BLaER1 (cell line): ENCODE data around the gene ZNF398.

Experiments
- H3K27ac ChIP-seq: shearing (Covaris generic); formaldehyde crosslinking; 2 replicates; pipeline ENCODE4 v1.8.1; 2022
- H3K27me3 ChIP-seq: shearing (Covaris generic); formaldehyde crosslinking; 2 replicates; pipeline ENCODE4 v1.8.1; 2022
- H3K36me3 ChIP-seq: shearing (Covaris generic); formaldehyde crosslinking; 2 replicates; pipeline ENCODE4 v1.8.1; 2022
- H3K4me1 ChIP-seq: shearing (Covaris generic); formaldehyde crosslinking; 2 replicates; pipeline ENCODE4 v1.8.1; 2022
- H3K4me2 ChIP-seq: shearing (Covaris generic); formaldehyde crosslinking; 2 replicates; pipeline ENCODE4 v1.8.1; 2022
- H3K4me3 ChIP-seq: shearing (Covaris generic); formaldehyde crosslinking; 2 replicates; pipeline ENCODE4 v1.8.1; 2022
- H3K9ac ChIP-seq: shearing (Covaris generic); formaldehyde crosslinking; 2 replicates; pipeline ENCODE4 v1.8.1; 2022
- H3K9me3 ChIP-seq: shearing (Covaris generic); formaldehyde crosslinking; 2 replicates; pipeline ENCODE4 v1.8.1; 2022
- H4K20me1 ChIP-seq: shearing (Covaris generic); formaldehyde crosslinking; 2 replicates; pipeline ENCODE4 v1.8.1; 2022
- Cebpa-rat ChIP-seq: shearing (Covaris generic); IDR thresholded peaks from 2 replicates; pipeline ENCODE4 v1.8.1; 2022

The ZNF398 gene

DNA sequence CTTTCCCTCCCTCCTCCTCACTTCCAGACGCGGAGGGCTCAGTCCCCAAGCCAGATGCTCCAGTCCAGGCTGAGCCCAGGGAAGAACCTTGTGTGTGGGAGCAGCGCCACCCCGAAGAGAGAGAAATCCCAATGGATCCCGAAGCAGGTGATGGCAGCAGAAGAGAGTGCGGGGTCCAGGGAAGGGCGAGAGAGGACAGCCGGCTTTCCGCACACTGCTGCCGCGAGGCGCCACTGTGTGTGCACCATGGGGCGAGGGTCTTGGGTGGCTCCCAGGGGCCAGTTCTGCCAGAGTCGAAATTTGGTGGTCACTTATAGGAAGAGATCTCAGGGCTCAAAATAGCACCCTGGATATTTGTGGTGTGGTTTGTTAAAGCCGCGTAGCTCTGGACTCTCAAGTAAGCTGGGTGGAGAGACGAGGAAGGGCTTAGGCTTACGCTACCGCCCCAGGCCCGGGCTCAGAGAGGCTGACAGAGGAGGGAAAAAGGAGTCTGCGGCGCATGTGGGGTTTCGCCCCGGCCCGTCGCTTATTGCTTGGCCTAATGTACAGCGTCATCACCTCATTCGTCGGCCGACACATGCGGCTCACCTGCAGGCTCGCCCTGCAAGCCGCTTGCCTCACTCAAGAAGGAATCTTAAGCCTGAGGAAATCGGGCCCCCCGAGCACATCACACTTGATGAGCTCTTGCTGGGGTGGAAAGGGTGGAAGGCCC, 60.2 kb downstream of the ZNF398 start:
- Histone ChIP-seq H3K9me3 (no peaks in the 10 kb centered on the region), H3K4me3 (no peak overlapping the region), H4K20me1 (peaks cover 71% of the 10 kb centered on the region), H3K9ac (no peak overlapping the region), H3K27ac (no peak overlapping the region), H3K4me1 (no peaks in the 10 kb centered on the region), H3K27me3 (no peaks in the 10 kb centered on the region), H3K4me2 (no peak overlapping the region), H3K36me3 (peaks cover 100% of the 10 kb centered on the region)
- no peak for TF ChIP-seq Cebpa-rat

DNA sequence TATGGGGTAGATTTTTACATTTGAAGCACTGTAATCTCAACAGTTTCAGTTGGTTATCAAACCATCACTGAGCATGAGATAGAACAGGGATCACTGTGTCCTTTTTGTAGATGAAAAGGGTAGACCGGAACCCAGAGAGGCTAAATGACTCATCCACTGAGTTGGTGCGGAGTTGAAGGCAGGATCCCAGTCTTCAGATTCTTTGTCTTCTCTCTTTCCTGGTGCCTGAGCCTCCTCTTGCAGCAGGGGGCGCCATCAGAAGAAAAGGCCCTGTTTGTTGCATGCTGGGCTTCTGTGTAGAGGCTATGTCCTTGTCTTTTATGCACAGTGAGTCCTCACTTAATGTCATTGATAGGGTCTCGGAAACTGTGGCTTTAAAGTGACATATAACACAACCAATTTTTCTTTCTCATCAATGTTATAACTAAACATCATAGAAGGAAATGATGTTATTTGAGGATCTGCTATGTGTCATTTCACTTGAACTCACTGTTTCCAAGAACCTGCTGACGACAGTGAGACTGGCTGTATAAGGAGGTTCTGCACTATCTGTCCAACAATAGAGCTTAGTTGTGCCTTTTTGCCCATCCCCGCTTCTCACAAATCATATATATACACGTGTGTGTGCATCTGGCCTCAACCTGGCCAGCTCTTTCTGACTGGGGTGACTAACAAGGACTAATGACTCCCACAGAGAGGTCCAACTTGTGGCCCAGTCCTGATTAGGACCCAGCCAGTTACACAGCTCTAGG, 62.4 kb downstream of the ZNF398 start:
- Histone ChIP-seq H3K9me3 (no peaks in the 10 kb centered on the region), H3K27me3 (no peaks in the 10 kb centered on the region), H3K27ac (no peak overlapping the region), H3K4me3 (no peak overlapping the region), H3K36me3 (peaks cover 100% of the 10 kb centered on the region), H3K4me2 (no peak overlapping the region), H3K4me1 (no peaks in the 10 kb centered on the region), H4K20me1 (peaks cover 49% of the 10 kb centered on the region), H3K9ac (no peak overlapping the region)
- no peak for TF ChIP-seq Cebpa-rat

DNA sequence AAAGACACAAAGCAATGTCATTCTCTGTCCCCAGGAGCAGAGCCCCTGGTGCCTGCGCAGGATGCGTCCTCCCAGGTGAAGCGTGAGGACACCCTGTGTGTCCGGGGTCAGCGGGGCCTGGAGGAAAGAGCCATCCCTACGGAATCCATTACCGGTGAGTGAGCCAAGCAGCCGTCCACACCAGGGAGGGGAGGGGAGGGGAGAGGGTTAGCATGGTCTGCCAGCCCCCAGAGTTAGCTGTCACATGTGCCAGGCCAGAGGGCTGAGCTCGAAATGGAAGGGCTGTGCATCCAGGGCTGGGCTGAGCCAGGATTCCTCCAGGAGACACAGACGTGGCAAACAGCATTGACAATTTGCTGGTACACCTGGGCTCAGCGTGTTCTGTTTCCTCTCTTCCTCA, 63.3 kb downstream of the ZNF398 start:
- Histone ChIP-seq H3K27me3 (no peaks in the 10 kb centered on the region), H3K4me3 (no peak overlapping the region), H3K36me3 (peaks cover 100% of the 10 kb centered on the region), H3K4me2 (no peak overlapping the region), H4K20me1 (peaks cover 43% of the 10 kb centered on the region), H3K27ac (no peak overlapping the region), H3K4me1 (no peaks in the 10 kb centered on the region), H3K9ac (no peak overlapping the region), H3K9me3 (no peaks in the 10 kb centered on the region)
- no peak for TF ChIP-seq Cebpa-rat

DNA sequence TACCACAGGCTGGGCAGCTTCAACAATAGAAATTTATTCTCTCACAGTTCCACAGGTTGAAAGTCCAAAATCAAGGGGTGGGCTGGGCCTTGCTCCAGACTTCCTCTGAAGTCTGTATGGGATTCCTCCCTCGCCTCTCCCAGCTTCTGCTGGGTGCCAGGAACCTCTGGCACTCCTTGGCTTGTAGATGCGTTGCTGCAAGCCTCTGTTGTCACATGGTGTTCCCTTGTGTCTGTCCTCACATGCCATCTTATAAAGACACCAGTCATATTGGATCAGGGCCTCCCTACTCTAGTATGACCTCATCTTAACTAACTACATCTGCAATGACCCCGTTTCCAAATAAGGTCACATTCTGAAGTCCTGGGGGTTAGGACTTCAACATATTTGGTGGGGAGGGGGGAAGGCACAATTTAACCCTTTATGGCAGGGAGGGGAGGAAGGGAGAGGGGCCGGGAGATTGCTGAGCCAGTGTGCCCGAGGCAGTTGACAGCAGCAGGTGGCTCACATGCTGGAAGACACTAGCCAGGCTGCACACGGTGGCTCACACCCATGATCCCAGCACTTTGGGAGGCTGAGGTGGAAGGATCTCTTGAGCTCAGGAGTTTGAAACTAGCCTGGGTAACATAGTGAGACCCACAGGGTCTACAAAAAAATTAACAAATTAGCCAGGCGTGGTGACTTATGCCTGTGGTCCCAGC, 66.9 kb downstream of the ZNF398 start:
- Histone ChIP-seq H3K9me3 (no peaks in the 10 kb centered on the region), H3K4me1 (no peaks in the 10 kb centered on the region), H3K36me3 (peaks cover 100% of the 10 kb centered on the region), H3K27ac (no peak overlapping the region), H4K20me1 (peaks cover 48% of the 10 kb centered on the region), H3K4me3 (no peak overlapping the region), H3K4me2 (no peak overlapping the region), H3K9ac (no peak overlapping the region), H3K27me3 (no peaks in the 10 kb centered on the region)
- TF ChIP-seq Cebpa-rat: no peak

DNA sequence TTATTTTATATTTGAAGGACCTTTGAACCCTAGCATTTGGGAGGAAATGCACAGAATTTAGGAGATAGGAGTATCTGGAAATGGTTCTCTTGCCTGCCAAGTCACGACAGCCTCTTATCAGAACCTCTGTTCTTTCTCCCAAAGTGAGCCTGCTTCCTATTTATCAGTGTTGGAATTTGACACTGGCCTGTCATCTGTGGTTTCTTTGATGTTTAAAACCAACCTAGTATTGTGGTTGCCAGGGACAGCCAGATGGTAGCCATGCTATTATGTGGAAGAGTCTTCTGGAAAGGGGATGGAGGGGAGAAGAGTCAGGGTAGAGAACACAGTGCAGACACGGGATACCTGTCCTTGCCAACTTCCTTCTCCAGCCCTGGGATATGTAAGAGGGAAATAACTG, 69.1 kb downstream of the ZNF398 start:
- no peak overlapping the region for H3K9ac ChIP-seq
- no peak overlapping the region for H3K27ac ChIP-seq
- peaks cover 99% of the 10 kb centered on the region for H3K36me3 ChIP-seq
- no peaks in the 10 kb centered on the region for H3K9me3 ChIP-seq
- H3K4me2 ChIP-seq: no peak overlapping the region
- H3K27me3 ChIP-seq: no peaks in the 10 kb centered on the region
- no peak overlapping the region for H3K4me3 ChIP-seq
- H4K20me1 ChIP-seq: peaks cover 45% of the 10 kb centered on the region
- H3K4me1 ChIP-seq: no peaks in the 10 kb centered on the region
- no peak for TF ChIP-seq Cebpa-rat

DNA sequence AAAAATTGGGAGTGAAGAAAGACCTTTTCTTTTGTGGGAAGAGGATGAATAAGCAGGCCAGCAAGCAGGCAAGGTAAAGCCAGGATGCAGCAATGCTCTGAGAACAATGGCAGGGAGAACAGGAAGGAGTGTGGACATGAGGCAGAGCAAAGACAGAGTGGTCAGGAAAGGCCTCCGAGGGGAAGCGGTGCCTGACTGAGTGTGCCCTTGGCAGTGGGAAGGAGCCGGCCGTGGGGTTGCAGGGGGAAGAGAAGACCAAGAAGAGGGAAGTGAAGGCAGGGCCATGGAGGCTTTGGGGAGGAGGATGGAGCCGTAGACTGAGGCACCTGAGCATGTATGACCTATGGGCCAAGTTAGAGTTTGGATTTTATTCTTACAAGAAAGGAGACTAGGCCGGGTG, 70.3 kb downstream of the ZNF398 start:
- H3K9ac ChIP-seq: no peak overlapping the region
- H3K9me3 ChIP-seq: no peaks in the 10 kb centered on the region
- H3K4me2 ChIP-seq: no peak overlapping the region
- peaks cover 98% of the 10 kb centered on the region for H3K36me3 ChIP-seq
- no peak for TF ChIP-seq Cebpa-rat
- H3K4me3 ChIP-seq: no peak overlapping the region
- peaks cover 49% of the 10 kb centered on the region for H4K20me1 ChIP-seq
- no peaks in the 10 kb centered on the region for H3K4me1 ChIP-seq
- H3K27me3 ChIP-seq: no peaks in the 10 kb centered on the region
- no peak overlapping the region for H3K27ac ChIP-seq

DNA sequence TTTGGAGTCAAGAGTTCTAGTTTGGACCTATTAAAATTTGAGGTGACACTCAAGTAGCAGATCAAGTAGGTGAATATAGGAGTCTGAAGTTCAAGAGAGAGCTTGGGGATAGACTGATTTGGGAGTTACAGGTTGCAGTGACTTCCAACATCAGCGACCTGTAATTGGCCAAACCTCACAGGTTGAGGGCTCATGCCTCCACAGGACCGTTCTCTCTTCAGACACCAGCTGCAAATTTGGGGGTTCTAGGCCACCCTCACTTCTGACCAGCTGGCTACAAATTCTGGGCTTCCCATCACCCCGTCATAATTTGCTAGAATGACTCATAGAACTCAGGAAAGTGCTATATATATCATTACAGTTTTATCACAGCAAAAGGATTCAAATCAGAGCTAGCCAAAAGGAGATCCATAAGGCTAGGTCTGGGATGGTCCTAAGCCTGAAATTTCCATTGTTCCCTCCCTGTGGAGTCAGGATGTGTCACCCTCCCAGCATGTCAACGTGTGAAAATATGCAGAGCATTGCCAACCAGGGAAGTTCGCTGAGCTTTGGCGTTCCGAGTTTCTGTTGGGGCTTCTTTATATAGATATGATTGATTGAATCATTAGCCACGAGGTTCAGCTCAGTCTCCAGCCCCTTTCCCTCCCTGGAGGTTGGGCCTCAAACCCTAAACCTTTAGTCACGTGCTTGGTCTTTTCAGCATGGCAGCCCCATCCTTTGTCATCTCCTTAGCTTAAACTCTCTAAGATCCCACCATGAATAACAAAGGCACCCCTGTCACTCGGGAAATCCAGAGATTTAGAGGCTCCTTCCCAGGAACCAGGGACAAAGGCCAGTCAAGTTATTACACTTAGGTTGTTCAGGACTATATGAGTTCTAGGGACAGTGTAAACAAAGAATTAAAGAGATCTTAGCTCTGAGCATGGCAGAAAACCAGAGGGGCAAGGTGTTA, 71.5 kb downstream of the ZNF398 start:
- TF ChIP-seq Cebpa-rat: no peak
- peaks cover 98% of the 10 kb centered on the region for H3K36me3 ChIP-seq

DNA sequence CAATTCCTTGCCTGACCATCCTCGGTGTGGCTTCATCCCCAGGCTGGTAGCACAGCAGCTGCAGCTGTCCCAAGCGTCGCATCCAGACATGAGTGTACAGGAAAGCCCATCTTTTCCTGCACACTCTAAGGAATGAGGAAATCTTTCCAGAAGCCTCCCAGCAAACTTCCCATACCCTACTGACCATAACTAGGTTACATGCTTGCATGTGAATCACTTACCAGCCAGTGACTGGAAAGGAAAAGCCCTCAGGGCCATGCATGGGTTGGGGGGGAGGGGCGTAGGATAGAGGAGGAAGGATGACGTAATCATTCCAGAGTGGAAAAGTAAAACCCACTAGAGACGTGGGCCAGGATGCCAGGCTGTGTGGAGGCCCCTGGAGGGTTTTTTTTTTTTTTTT, 73.3 kb downstream of the ZNF398 start:
- H3K27ac ChIP-seq: no peak overlapping the region
- no peaks in the 10 kb centered on the region for H3K27me3 ChIP-seq
- H3K36me3 ChIP-seq: peaks cover 96% of the 10 kb centered on the region
- no peaks in the 10 kb centered on the region for H3K4me1 ChIP-seq
- TF ChIP-seq Cebpa-rat: no peak
- H3K4me2 ChIP-seq: no peak overlapping the region
- no peak overlapping the region for H3K9ac ChIP-seq
- peaks cover 58% of the 10 kb centered on the region for H4K20me1 ChIP-seq
- H3K4me3 ChIP-seq: no peak overlapping the region
- H3K9me3 ChIP-seq: no peaks in the 10 kb centered on the region

More for the DNA sequence above, 71.5 kb downstream of the ZNF398 start:
- H3K9me3 ChIP-seq: no peaks in the 10 kb centered on the region
- no peak overlapping the region for H3K4me2 ChIP-seq
- no peak overlapping the region for H3K9ac ChIP-seq
- no peaks in the 10 kb centered on the region for H3K27me3 ChIP-seq
- H3K27ac ChIP-seq: no peak overlapping the region
- H4K20me1 ChIP-seq: peaks cover 49% of the 10 kb centered on the region
- no peak overlapping the region for H3K4me3 ChIP-seq
- H3K4me1 ChIP-seq: no peaks in the 10 kb centered on the region

DNA sequence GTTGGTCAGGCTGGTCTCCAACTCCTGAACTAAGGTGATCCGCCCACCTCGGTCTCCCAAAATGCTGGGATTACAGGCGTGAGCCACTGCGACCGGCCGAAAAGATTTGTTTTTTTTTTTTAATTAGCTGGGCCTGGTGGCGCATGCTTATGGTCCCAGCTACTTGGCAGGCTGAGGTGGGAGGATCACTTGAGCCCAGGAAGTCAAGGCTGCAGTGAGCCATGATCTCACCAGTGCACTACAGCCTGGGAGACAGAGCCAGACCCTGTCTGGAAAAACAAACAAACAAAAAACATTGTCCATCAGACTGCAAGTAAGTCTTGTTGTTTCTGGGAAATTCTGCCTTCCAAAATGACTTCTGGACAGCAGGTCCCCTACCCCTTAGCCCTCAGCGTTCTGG, 75.9 kb downstream of the ZNF398 start:
- Histone ChIP-seq H3K4me2 (no peak overlapping the region), H3K36me3 (peaks cover 90% of the 10 kb centered on the region), H3K9ac (no peak overlapping the region), H3K4me3 (no peak overlapping the region), H4K20me1 (peaks cover 40% of the 10 kb centered on the region), H3K9me3 (no peaks in the 10 kb centered on the region), H3K27ac (no peak overlapping the region), H3K4me1 (no peaks in the 10 kb centered on the region), H3K27me3 (no peaks in the 10 kb centered on the region)
- TF ChIP-seq Cebpa-rat: no peak
